ENCODE measurements around the gene SCN4A.
"Not testable (repeated sequence)": the region's sequence is repeated elsewhere in the genome, so short reads cannot be mapped to it uniquely, and the experiment has no call there.

GRCh38 chr17:63904796-63905195 is 67.9 kb downstream of the SCN4A start:
- TF ChIP-seq CTCF, POLR2A (IDR thresholded peaks at IDR 0.05): not testable (repeated sequence)
